ENCODE measurements around the gene PCDHB10.
"Not testable (repeated sequence)": the region's sequence is repeated elsewhere in the genome, so short reads cannot be mapped to it uniquely, and the experiment has no call there.

The PCDHB10 gene

DNA sequence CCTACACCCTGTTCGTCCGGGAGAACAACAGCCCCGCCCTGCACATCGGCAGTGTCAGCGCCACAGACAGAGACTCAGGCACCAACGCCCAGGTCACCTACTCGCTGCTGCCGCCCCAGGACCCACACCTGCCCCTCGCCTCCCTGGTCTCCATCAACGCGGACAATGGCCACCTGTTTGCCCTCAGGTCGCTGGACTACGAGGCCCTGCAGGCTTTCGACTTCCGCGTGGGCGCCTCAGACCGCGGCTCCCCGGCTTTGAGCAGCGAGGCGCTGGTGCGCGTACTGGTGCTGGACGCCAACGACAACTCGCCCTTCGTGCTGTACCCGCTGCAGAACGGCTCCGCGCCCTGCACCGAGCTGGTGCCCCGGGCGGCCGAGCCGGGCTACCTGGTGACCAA is 3.5 kb upstream of the PCDHB10 start:
- not testable (repeated sequence) for DNase-seq

DNA sequence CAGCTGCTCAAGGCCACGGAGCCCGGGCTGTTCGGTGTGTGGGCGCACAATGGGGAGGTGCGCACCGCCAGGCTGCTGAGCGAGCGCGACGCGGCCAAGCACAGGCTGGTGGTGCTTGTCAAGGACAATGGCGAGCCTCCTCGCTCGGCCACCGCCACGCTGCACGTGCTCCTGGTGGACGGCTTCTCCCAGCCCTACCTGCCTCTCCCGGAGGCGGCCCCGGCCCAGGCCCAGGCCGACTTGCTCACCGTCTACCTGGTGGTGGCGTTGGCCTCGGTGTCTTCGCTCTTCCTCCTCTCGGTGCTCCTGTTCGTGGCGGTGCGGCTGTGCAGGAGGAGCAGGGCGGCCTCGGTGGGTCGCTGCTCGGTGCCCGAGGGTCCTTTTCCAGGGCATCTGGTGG is 3.0 kb upstream of the PCDHB10 start:
- not testable (repeated sequence) for DNase-seq

DNA sequence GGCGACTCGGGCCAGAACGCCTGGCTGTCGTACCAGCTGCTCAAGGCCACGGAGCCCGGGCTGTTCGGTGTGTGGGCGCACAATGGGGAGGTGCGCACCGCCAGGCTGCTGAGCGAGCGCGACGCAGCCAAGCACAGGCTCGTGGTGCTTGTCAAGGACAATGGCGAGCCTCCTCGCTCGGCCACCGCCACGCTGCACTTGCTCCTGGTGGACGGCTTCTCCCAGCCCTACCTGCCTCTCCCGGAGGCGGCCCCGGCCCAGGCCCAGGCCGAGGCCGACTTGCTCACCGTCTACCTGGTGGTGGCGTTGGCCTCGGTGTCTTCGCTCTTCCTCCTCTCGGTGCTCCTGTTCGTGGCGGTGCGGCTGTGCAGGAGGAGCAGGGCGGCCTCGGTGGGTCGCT is 2.2 kb downstream of the PCDHB10 start:
- DNase-seq: not testable (repeated sequence)

DNA sequence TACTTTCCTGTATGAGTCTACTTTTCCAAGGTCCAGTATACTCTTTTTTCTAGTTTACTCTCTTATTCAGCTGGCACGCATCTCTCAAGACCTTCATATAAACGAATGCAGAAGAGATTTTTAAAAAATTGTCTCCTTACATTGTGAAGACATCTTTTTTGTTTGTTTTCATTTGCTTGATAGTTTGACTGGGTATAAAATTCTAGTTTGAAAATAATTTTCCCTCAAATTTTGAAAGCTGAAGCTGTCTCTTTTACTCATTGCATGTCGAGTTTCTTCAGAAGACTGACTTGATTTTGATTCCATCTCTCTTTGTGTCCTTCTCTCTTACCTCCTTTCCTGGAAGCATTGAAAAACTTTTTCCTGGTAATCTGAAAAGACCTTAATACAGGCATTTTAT is 4.2 kb downstream of the PCDHB10 start:
- DNase-seq: no peak

DNA sequence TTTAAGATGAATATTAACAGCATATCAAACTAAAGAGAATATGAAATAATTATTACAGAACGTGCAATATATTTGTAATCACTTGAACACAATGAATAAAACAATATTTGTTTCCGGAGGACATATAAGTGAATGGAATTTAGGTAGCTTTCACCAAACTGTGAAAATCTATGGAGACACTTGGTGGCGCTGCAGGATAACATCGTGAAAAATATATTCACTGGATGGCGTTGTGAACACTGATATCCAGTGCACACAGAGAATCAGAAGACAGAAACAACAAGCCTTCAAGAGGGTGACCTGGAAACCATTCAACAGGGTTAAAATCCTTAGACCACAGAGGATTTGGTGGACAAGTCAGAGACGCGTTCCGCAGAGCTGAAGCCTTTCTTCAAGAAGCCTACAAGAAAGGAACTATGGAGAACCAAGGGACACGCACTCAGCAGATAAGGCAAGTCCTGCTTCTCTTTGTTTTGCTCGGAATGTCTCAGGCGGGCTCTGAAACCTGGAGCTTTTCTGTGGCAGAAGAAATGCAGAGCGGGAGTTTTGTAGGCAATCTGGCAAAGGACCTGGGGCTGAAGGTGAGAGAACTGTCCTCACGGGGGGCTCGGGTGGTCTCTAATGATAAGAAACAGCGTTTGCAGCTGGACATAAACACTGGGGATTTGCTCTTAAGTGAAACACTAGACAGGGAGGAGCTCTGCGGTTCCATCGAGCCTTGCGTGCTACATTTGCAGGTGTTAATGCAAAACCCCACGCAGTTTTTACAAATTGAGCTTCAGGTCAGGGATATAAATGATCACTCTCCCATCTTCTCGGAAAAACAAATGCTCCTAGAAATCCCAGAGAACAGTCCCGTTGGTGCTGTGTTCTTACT is 7.4 kb downstream of the PCDHB10 start, which contains the start of gene PCDHB11:
Gene PCDHB11 (plus strand): TSS at position 269 of the 877 bp plus-strand sequence. CDS start 148 bp downstream, at position 417.
- no peak for DNase-seq

DNA sequence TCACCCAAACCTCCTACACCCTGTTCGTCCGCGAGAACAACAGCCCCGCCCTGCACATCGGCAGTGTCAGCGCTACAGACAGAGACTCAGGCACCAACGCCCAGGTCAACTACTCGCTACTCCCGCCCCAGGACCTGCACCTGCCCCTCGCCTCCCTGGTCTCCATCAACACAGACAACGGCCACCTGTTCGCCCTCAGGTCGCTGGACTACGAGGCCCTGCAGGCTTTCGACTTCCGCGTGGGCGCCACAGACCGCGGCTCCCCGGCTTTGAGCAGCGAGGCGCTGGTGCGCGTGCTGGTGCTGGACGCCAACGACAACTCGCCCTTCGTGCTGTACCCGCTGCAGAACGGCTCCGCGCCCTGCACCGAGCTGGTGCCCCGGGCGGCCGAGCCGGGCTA is 9.0 kb downstream of the PCDHB10 start:
- DNase-seq: not testable (repeated sequence)

DNA sequence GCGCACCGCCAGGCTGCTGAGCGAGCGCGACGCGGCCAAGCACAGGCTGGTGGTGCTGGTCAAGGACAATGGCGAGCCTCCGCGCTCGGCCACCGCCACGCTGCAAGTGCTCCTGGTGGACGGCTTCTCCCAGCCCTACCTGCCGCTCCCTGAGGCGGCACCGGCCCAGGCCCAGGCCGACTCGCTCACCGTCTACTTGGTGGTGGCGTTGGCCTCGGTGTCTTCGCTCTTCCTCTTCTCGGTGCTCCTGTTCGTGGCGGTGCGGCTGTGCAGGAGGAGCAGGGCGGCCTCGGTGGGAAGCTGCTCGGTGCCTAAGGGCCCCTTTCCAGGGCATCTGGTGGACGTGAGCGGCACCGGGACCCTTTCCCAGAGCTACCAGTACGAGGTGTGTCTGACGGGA is 9.5 kb downstream of the PCDHB10 start:
- DNase-seq: not testable (repeated sequence)

DNA sequence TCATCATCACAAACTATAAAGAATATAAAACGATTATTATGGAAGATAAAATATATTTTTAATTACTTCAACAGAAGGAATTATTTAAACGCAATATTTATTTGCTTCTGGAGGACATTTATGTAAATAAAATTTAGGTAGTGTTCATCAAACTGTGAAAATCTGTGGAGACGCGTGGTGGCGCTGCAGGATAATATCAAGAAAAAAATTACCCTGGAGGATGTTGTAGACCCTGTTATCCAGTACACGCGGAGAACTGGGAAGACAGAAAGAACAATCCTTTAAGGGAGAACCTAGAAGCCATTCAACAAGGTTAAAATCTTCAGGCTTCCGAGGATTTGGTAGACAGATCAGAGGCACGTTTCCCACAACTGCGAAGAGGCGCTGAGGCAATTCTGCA is 16.3 kb downstream of the PCDHB10 start, which contains the start of gene PCDHB12:
Gene PCDHB12 (plus strand): TSS at position 242 of the 400 bp plus-strand sequence. CDS start 189 bp downstream, outside the sequence.
- no peak for DNase-seq

DNA sequence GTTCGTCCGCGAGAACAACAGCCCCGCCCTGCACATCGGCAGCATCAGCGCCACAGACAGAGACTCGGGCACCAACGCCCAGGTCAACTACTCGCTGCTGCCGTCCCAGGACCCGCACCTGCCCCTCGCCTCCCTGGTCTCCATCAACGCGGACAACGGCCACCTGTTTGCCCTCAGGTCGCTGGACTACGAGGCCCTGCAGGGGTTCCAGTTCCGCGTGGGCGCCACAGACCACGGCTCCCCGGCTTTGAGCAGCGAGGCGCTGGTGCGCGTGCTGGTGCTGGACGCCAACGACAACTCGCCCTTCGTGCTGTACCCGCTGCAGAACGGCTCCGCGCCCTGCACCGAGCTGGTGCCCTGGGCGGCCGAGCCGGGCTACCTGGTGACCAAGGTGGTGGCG is 18.1 kb downstream of the PCDHB10 start:
- DNase-seq: not testable (repeated sequence)

DNA sequence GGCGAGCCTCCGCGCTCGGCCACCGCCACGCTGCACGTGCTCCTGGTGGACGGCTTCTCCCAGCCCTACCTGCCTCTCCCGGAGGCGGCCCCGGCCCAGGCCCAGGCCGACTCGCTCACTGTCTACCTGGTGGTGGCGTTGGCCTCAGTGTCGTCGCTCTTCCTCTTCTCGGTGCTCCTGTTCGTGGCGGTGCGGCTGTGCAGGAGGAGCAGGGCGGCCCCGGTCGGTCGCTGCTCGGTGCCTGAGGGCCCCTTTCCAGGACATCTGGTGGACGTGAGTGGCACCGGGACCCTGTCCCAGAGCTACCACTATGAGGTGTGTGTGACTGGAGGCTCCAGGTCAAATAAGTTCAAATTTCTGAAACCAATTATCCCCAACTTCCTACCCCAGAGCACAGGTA is 18.7 kb downstream of the PCDHB10 start:
- not testable (repeated sequence) for DNase-seq

DNA sequence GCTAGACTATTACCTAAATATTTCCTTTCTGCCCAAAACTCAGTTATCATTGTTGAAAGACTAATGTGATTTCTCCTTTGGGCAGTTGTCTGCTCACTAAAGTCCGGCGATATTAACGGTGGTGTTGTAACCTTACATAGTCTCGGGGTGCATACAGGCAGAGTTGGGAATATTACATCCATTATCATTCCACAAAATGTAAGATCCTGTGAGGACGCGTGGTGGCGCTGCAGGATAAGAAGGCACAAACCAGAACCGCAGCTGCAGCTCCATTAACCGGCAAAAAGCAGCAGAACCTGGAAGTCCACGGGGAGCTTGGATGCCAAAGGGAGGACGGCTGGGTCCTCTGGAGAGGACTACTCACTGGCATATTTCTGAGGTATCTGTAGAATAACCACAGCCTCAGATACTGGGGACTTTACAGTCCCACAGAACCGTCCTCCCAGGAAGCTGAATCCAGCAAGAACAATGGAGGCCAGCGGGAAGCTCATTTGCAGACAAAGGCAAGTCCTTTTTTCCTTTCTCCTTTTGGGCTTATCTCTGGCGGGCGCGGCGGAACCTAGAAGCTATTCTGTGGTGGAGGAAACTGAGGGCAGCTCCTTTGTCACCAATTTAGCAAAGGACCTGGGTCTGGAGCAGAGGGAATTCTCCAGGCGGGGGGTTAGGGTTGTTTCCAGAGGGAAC is 21.6 kb downstream of the PCDHB10 start, which contains the start of gene PCDHB13:
Gene PCDHB13 (plus strand): TSS at position 264 of the 684 bp plus-strand sequence. CDS start 205 bp downstream, at position 469.
- DNase-seq: peak; percentile 50

DNA sequence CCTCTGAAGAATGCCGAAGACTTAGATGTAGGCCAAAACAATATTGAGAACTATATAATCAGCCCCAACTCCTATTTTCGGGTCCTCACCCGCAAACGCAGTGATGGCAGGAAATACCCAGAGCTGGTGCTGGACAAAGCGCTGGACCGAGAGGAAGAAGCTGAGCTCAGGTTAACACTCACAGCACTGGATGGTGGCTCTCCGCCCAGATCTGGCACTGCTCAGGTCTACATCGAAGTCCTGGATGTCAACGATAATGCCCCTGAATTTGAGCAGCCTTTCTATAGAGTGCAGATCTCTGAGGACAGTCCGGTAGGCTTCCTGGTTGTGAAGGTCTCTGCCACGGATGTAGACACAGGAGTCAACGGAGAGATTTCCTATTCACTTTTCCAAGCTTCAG is 22.4 kb downstream of the PCDHB10 start:
- not testable (repeated sequence) for DNase-seq

DNA sequence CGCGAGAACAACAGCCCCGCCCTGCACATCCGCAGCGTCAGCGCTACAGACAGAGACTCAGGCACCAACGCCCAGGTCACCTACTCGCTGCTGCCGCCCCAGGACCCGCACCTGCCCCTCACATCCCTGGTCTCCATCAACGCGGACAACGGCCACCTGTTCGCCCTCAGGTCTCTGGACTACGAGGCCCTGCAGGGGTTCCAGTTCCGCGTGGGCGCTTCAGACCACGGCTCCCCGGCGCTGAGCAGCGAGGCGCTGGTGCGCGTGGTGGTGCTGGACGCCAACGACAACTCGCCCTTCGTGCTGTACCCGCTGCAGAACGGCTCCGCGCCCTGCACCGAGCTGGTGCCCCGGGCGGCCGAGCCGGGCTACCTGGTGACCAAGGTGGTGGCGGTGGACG is 23.4 kb downstream of the PCDHB10 start:
- DNase-seq: not testable (repeated sequence)

DNA sequence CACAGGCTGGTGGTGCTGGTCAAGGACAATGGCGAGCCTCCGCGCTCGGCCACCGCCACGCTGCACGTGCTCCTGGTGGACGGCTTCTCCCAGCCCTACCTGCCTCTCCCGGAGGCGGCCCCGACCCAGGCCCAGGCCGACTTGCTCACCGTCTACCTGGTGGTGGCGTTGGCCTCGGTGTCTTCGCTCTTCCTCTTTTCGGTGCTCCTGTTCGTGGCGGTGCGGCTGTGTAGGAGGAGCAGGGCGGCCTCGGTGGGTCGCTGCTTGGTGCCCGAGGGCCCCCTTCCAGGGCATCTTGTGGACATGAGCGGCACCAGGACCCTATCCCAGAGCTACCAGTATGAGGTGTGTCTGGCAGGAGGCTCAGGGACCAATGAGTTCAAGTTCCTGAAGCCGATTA is 23.9 kb downstream of the PCDHB10 start:
- DNase-seq: not testable (repeated sequence)

DNA sequence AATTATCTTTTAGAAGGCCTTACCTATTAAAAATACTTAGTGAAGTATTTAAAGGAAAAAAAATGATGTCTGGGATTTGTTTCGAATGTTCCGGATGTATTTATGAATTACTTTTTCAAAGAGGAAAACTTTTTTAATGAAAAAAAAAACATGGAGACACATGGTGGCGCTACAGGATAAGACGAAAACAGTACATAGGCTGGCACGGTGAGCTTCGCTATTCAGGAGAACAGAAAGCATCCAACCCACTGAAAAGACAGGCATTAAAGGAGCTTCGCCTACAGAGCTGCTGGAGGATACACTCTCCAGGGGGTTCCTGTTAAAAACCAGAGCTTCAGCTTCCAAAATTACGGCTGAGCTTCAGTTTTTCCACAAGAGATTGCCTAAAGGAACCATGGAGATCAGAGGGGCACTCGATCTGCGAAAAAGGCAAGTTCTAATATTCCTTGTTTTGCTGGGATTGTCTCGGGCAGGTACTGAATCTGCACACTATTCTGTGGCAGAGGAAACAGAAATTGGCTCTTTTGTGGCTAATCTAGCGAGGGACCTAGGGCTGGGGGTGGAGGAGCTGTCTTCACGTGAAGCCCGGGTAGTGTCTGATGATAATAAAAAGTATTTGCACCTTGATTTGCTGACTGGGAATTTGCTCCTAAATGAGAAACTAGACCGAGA is 31.1 kb downstream of the PCDHB10 start, which contains the start of gene PCDHB14:
Gene PCDHB14 (plus strand): TSS at position 232 of the 672 bp plus-strand sequence. CDS start 163 bp downstream, at position 395.
- DNase-seq: no peak

DNA sequence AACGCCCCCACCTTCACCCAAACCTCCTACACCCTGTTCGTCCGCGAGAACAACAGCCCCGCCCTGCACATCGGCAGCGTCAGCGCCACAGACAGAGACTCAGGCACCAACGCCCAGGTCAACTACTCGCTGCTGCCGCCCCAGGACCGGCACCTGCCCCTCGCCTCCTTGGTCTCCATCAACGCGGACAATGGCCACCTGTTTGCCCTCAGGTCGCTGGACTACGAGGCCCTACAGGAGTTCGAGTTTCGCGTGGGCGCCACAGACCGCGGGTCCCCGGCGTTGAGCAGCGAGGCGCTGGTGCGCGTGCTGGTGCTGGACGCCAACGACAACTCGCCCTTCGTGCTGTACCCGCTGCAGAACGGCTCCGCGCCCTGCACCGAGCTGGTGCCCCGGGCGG is 32.7 kb downstream of the PCDHB10 start:
- not testable (repeated sequence) for DNase-seq

DNA sequence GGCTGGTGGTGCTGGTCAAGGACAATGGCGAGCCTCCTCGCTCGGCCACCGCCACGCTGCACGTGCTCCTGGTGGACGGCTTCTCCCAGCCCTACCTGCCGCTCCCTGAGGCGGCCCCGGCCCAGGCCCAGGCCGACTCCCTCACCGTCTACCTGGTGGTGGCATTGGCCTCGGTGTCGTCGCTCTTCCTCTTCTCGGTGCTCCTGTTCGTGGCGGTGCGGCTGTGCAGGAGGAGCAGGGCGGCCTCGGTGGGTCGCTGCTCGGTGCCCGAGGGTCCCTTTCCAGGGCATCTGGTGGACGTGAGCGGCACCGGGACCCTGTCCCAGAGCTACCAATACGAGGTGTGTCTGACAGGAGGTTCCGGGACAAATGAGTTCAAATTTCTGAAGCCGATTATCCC is 33.3 kb downstream of the PCDHB10 start:
- DNase-seq: not testable (repeated sequence)

DNA sequence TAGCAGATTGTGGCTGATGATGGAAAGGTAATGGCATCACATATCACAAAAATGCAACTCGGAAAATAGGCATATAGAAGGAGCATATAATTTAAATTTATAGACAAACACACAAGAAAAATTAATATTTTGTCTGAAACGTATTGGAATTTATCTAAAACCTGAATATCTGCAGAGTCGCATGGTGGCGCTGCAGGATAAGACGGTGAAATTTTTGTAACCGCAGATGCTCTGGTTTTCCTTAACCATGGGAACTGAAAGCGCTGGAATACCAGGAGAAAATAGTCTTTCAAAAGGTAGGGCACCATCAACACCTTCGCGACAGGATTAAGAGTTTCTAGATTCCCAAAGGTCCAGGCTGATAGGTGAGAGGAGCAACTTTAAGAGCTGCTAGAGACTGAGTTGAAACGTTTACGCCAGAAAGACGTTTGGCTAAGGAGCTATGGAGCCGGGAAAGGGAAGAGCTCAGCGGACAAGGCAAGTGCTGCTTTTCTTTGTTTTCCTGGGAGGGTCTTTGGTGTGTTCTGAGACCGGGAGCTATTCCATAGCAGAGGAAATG is 42.0 kb downstream of the PCDHB10 start:
- peak; percentile 4 for DNase-seq

DNA sequence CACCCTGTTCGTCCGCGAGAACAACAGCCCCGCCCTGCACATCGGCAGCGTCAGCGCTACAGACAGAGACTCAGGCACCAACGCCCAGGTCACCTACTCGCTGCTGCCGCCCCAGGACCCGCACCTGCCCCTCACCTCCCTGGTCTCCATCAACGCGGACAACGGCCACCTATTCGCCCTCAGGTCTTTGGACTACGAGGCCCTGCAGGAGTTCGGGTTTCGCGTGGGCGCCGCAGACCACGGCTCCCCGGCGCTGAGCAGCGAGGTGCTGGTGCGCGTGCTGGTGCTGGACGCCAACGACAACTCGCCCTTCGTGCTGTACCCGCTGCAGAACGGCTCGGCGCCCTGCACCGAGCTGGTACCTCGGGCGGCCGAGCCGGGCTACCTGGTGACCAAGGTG is 43.8 kb downstream of the PCDHB10 start:
- not testable (repeated sequence) for DNase-seq

DNA sequence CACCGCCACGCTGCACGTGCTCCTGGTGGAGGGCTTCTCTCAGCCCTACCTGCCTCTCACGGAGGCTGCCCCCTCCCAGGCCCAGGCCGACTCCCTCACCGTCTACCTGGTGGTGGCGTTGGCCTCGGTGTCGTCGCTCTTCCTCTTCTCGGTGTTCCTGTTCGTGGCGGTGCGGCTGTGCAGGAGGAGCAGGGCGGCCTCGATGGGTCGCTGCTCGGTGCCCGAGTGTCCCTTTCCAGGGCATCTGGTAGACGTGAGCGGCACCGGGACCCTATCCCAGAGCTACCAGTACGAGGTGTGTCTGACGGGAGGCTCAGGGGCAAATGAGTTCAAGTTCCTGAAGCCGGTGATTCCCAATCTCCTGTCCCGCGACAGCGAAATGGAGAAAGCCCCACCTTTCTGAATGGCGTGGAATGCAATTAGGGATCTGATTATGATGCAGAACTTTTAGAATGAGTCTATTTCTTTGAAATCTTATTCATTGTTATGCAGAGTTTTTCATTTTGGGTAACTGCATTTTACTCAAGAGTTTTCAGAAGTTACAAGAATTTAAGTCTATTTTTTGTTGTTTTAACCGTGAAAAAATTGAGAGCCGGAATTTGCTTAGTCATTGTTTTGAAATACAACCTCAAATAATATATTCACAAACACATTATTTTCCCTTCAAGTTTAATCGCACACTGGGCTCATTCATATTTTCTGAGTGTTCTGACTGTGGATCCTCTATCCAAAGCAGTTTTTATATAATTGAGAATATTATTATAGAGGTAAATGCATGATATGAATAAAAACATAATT is 44.6 kb downstream of the PCDHB10 start:
- no peak for DNase-seq

DNA sequence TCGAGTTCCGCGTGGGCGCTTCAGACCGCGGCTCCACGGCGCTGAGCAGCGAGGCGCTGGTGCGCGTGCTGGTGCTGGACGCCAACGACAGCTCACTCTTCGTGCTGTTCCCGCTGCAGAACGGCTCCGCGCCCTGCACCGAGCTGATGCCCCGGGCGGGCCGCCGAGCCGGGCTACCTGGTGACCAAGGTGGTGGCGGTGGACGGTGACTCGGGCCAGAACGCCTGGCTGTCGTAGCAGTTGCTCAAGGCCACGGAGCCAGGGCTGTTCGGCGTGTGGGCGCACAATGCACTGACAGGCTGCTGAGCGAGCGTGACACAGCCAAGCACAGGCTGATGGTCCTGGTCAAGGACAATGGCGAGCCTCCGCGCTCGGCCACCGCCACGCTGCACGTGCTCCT is 49.3 kb downstream of the PCDHB10 start:
- no peak for DNase-seq

Measured in NCI-H226 (cell line).